ENCODE measurements around the gene DIAPH1.

GRCh38 chr5:141485321-141486055 lies 133.3 kb downstream of the DIAPH1 start:
- TF ChIP-seq POLR2AphosphoS5 (IDR thresholded peaks at IDR 0.05; ENCODE audit: low read depth, low read length) (no peak), CTCF (IDR thresholded peaks at IDR 0.05 in 2 of 3, conservative IDR thresholded peaks at IDR 0.05 in 1 of 3; ENCODE audit: borderline replicate concordance in 1 of 3, insufficient read depth in 1 of 3, low read depth in 2 of 3, low read length in 2 of 3) (no peak), EZH2 (IDR thresholded peaks at IDR 0.05) (no peak), SP1 (IDR thresholded peaks at IDR 0.05; ENCODE audit: low read depth) (no peak), SRF (IDR thresholded peaks at IDR 0.05; ENCODE audit: low read depth) (no peak), ZFX (IDR thresholded peaks at IDR 0.05) (no peak), REST (IDR thresholded peaks at IDR 0.05; ENCODE audit: low read depth) (no peak), JUND (IDR thresholded peaks at IDR 0.05) (no peak), FOSL1 (IDR thresholded peaks at IDR 0.05; ENCODE audit: low read depth) (no peak), MAX (IDR thresholded peaks at IDR 0.05) (no peak), SIN3A (IDR thresholded peaks at IDR 0.05; ENCODE audit: low read depth) (no peak), TCF7L2 (IDR thresholded peaks at IDR 0.05; ENCODE audit: borderline replicate concordance, extremely low read depth, insufficient read depth, insufficient read length) (no peak), EZH2phosphoT487 (IDR thresholded peaks at IDR 0.05; ENCODE audit: borderline replicate concordance) (no peak), POLR2A (IDR thresholded peaks at IDR 0.05; ENCODE audit: borderline replicate concordance, extremely low read depth, insufficient read depth, insufficient read length) (no peak)

All from HCT116 (cell line).